Uterus (tissue), 2 donors: ENCODE results near the gene RIOK1.

Experiments
- POLR2A ChIP-seq, 2 donors: fragments of 450-650 bp; IDR thresholded peaks; one replicate each; pipeline ENCODE4 v1.6.1; 2016; ENCODE audit warnings: antibody characterized with exemption in 2 of 2, mild to moderate bottlenecking in 1 of 2, moderate library complexity in 1 of 2
- TF ChIP-seq, protein P1 (sequence below), 4 experiments: fragments of 200-600 bp in 2 of 4; fragments of 450-650 bp in 2 of 4; sonication (generic) in 2 of 4; IDR thresholded peaks; one replicate each; pipeline ENCODE4 v1.5.1; 2016 to 2019; ENCODE audit warnings: antibody characterized with exemption in 4 of 4, mild to moderate bottlenecking in 2 of 4, moderate library complexity in 1 of 4

DNA sequence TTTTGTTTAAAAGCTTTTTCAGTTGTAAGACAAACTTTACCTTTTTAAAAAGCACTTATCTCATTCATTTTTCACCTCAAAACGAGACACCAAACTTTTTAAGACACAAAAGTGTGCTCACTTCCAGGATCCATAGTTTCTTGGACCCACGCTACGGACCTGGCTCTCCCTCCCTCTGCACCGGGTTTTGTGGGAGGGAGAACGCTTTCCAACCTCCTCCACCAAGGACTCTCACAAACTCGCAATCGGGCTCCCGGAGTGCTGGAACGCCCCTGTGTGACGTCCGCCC is 502 bp upstream of the RIOK1 start:
- TF ChIP-seq, protein P1, sequence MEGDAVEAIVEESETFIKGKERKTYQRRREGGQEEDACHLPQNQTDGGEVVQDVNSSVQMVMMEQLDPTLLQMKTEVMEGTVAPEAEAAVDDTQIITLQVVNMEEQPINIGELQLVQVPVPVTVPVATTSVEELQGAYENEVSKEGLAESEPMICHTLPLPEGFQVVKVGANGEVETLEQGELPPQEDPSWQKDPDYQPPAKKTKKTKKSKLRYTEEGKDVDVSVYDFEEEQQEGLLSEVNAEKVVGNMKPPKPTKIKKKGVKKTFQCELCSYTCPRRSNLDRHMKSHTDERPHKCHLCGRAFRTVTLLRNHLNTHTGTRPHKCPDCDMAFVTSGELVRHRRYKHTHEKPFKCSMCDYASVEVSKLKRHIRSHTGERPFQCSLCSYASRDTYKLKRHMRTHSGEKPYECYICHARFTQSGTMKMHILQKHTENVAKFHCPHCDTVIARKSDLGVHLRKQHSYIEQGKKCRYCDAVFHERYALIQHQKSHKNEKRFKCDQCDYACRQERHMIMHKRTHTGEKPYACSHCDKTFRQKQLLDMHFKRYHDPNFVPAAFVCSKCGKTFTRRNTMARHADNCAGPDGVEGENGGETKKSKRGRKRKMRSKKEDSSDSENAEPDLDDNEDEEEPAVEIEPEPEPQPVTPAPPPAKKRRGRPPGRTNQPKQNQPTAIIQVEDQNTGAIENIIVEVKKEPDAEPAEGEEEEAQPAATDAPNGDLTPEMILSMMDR (IDR thresholded peaks at IDR 0.05), result no peak
- TF ChIP-seq POLR2A (IDR thresholded peaks at IDR 0.05), result no peak
